Colon (tissue), 2 donors: Measurements from ENCODE around the gene MYB.

Source experiments
- FAIRE-seq: peaks from 2 replicates; lab custom pipeline; 2012; peaks lifted over from hg19 to GRCh38; lab: Jason Lieb, UNC
- donor health status: control.
- donor health status: control.

MYB gene

GRCh38 chr6:135189344-135189743 is 8.2 kb downstream of the MYB start:
- no peak for FAIRE-seq

GRCh38 chr6:135191508-135192255 is 10.6 kb downstream of the MYB start:
- no peak for FAIRE-seq

GRCh38 chr6:135192256-135193174 is 11.4 kb downstream of the MYB start:
- FAIRE-seq, result no peak

- FAIRE-seq, result no peak
Observed at GRCh38 chr6:135193221-135193620, 12.1 kb downstream of the MYB start.

GRCh38 chr6:135195041-135195440 is 13.9 kb downstream of the MYB start:
- FAIRE-seq, result no peak

GRCh38 chr6:135195522-135195921 is 14.4 kb downstream of the MYB start:
- no peak for FAIRE-seq

- no peak for FAIRE-seq
Observed at GRCh38 chr6:135196739-135197510, 15.8 kb downstream of the MYB start.

GRCh38 chr6:135202836-135203235 is 21.7 kb downstream of the MYB start:
- no peak for FAIRE-seq

GRCh38 chr6:135204951-135205350 is 23.8 kb downstream of the MYB start:
- no peak for FAIRE-seq

GRCh38 chr6:135209803-135210202 is 28.7 kb downstream of the MYB start:
- FAIRE-seq, result no peak

- FAIRE-seq, result no peak
Observed at GRCh38 chr6:135210632-135211305, 29.7 kb downstream of the MYB start.

GRCh38 chr6:135211306-135211702 is 30.2 kb downstream of the MYB start:
- no peak for FAIRE-seq

GRCh38 chr6:135212020-135212806 is 31.1 kb downstream of the MYB start:
- peak; percentile 18 for FAIRE-seq

GRCh38 chr6:135212935-135213334 is 31.8 kb downstream of the MYB start:
- FAIRE-seq, result no peak

- FAIRE-seq, result no peak
Observed at GRCh38 chr6:135213616-135214015, 32.5 kb downstream of the MYB start.

- FAIRE-seq, result no peak
Observed at GRCh38 chr6:135215160-135215559, 34.1 kb downstream of the MYB start.

- FAIRE-seq, result no peak
Observed at GRCh38 chr6:135215563-135215962, 34.5 kb downstream of the MYB start.

GRCh38 chr6:135217663-135218062 is 36.6 kb downstream of the MYB start:
- no peak for FAIRE-seq

GRCh38 chr6:135219346-135219745 is 38.2 kb downstream of the MYB start:
- no peak for FAIRE-seq

- no peak for FAIRE-seq
Observed at GRCh38 chr6:135221042-135221441, 39.9 kb downstream of the MYB start.

- no peak for FAIRE-seq
Observed at GRCh38 chr6:135221505-135221904, 40.4 kb downstream of the MYB start.
